ENCODE data around the gene FAM120C. TPM values are rescaled to one million over a fixed set of nuclear protein-coding genes. Genes with fewer than 3 reads are reported as not detected.

Gene FAM120C
- total RNA-seq, 1 donor from 2014 or later = 8.2 TPM

- no peak for ATAC-seq
Observed at GRCh38 chrX:54166915-54167314, 16.1 kb downstream of the FAM120C start.

GRCh38 chrX:54157561-54157960 lies 25.5 kb downstream of the FAM120C start:
- no peak for ATAC-seq

GRCh38 chrX:54134269-54134668 lies 48.8 kb downstream of the FAM120C start:
- ATAC-seq = no peak

- ATAC-seq = no peak
Observed at GRCh38 chrX:54116391-54116790, 66.7 kb downstream of the FAM120C start.

- ATAC-seq = no peak
Observed at GRCh38 chrX:54093571-54093970, 89.5 kb downstream of the FAM120C start.

GRCh38 chrX:54093159-54093558 lies 89.9 kb downstream of the FAM120C start:
- no peak for ATAC-seq

GRCh38 chrX:54090880-54091279 lies 92.2 kb downstream of the FAM120C start:
- ATAC-seq = no peak

GRCh38 chrX:54089191-54089590 lies 93.9 kb downstream of the FAM120C start:
- ATAC-seq = no peak

- no peak for ATAC-seq
Observed at GRCh38 chrX:54087661-54088060, 95.4 kb downstream of the FAM120C start.

- ATAC-seq = no peak
Observed at GRCh38 chrX:54085666-54086065, 97.4 kb downstream of the FAM120C start.

- ATAC-seq = peak; percentile 29
Observed at GRCh38 chrX:54076903-54077302, 106.2 kb downstream of the FAM120C start.

GRCh38 chrX:54074826-54075225 lies 108.2 kb downstream of the FAM120C start:
- no peak for ATAC-seq

- no peak for ATAC-seq
Observed at GRCh38 chrX:54067766-54068165, 115.3 kb downstream of the FAM120C start.

GRCh38 chrX:54066841-54067240 lies 116.2 kb downstream of the FAM120C start:
- ATAC-seq = peak; percentile 42

GRCh38 chrX:54064564-54064963 lies 118.5 kb downstream of the FAM120C start:
- peak; percentile 69 for ATAC-seq

- no peak for ATAC-seq
Observed at GRCh38 chrX:54063361-54063760, 119.7 kb downstream of the FAM120C start.

- ATAC-seq = no peak
Observed at GRCh38 chrX:54049801-54050200, 133.3 kb downstream of the FAM120C start.

GRCh38 chrX:54048412-54048811 lies 134.6 kb downstream of the FAM120C start:
- no peak for ATAC-seq

- no peak for ATAC-seq
Observed at GRCh38 chrX:54045563-54046228, 137.4 kb downstream of the FAM120C start.

- peak; percentile 2 for ATAC-seq
Observed at GRCh38 chrX:54044877-54045338, 138.1 kb downstream of the FAM120C start.

- ATAC-seq = peak; percentile 94
Observed at GRCh38 chrX:54044126-54044876, 138.8 kb downstream of the FAM120C start, which contains the start of gene PHF8. TSS of gene PHF8 (minus strand) at chrX:54044473. CDS start at chrX:54042728, 1,745 bp downstream.

GRCh38 chrX:54043541-54044125 lies 139.4 kb downstream of the FAM120C start:
- ATAC-seq = peak; percentile 40

- ATAC-seq = no peak
Observed at GRCh38 chrX:54043056-54043455, 140.0 kb downstream of the FAM120C start.

GRCh38 chrX:54042609-54043021 lies 140.4 kb downstream of the FAM120C start:
- ATAC-seq = peak; percentile 14

Data from esophagus mucosa (tissue), 1 donor.